Neural cell (in vitro differentiated cells): ENCODE measurements around the gene CDK7. TPM values are rescaled to one million over a fixed set of nuclear protein-coding genes. Genes with fewer than 3 reads are reported as not detected.
"Not testable (repeated sequence)": the region's sequence is repeated elsewhere in the genome, so short reads cannot be mapped to it uniquely, and the experiment has no call there.

Experiments used
- H2AFZ ChIP-seq: fragments of 200-600, 300-800 bp; sonication (generic), shearing (Covaris generic); 2 replicates; pipeline ENCODE4 v1.6.0; 2014; ENCODE audit warnings: low read depth, mild to moderate bottlenecking, antibody characterized with exemption, low read length, moderate library complexity
- H3F3A ChIP-seq: fragments of 200-600 bp; shearing (Covaris generic); 2 replicates; pipeline ENCODE4 v1.6.1; 2016; ENCODE audit warnings: mild to moderate bottlenecking, moderate library complexity, mixed read lengths, antibody characterized with exemption, low read length; ENCODE audit not compliant: insufficient read depth, poor library complexity, severe bottlenecking
- H3K27ac ChIP-seq: fragments of 200-600, 300-800 bp; sonication (generic), shearing (Covaris generic); 2 replicates; pipeline ENCODE4 v1.5.1; 2014; ENCODE audit warnings: mild to moderate bottlenecking, low read length, moderate library complexity
- H3K27me3 ChIP-seq: fragments of 300-800, 200-600 bp; sonication (generic), shearing (Covaris generic); 2 replicates; pipeline ENCODE4 v1.6.0; 2014; ENCODE audit warnings: mild to moderate bottlenecking, low read depth, low read length, moderate library complexity; ENCODE audit not compliant: insufficient read depth
- H3K36me3 ChIP-seq: fragments of 300-800, 200-600 bp; sonication (generic), shearing (Covaris generic); 2 replicates; pipeline ENCODE4 v1.5.1; 2014; ENCODE audit warnings: mild to moderate bottlenecking, antibody characterized with exemption, low read length, moderate library complexity; ENCODE audit not compliant: insufficient read depth
- H3K4me2 ChIP-seq: fragments of 300-800, 200-600 bp; sonication (generic), shearing (Covaris generic); 2 replicates; pipeline ENCODE4 v1.6.0; 2014; ENCODE audit warnings: mild to moderate bottlenecking, low read length
- H3K4me3 ChIP-seq: fragments of 300-800, 200-600 bp; sonication (generic), shearing (Covaris generic); 2 replicates; pipeline ENCODE4 v1.5.1; 2014; ENCODE audit warnings: mild to moderate bottlenecking, low read length, moderate library complexity
- H3K79me2 ChIP-seq: fragments of 200-600 bp; shearing (Covaris generic); replicated peaks from 2 replicates; pipeline ENCODE4 v1.6.0; 2014; ENCODE audit warnings: mild to moderate bottlenecking, low read length, moderate library complexity; ENCODE audit not compliant: insufficient read depth
- H3K9ac ChIP-seq: fragments of 300-800, 200-600 bp; sonication (generic), shearing (Covaris generic); 2 replicates; pipeline ENCODE4 v1.6.1; 2016; ENCODE audit warnings: mild to moderate bottlenecking, low read length, mixed read lengths
- H3K9me2 ChIP-seq: fragments of 200-600 bp; shearing (Covaris generic); 2 replicates; pipeline ENCODE4 v1.6.1; 2016; ENCODE audit warnings: mild to moderate bottlenecking, low read length, mixed read lengths; ENCODE audit not compliant: insufficient read depth
- H3K9me3 ChIP-seq: fragments of 200-600, 300-800 bp; sonication (generic), shearing (Covaris generic); 2 replicates; pipeline ENCODE4 v1.6.1; 2016; ENCODE audit warnings: mild to moderate bottlenecking, mixed run types, low read length, moderate library complexity, mixed read lengths
- H4K20me1 ChIP-seq: fragments of 200-600 bp; shearing (Covaris generic); 2 replicates; pipeline ENCODE4 v1.6.1; 2016; ENCODE audit warnings: mild to moderate bottlenecking, mixed run types; ENCODE audit not compliant: insufficient read depth
- EP300 ChIP-seq: fragments of 450-650 bp; conservative IDR thresholded peaks from 2 replicates; pipeline ENCODE4 v1.6.1; 2014; ENCODE audit warnings: antibody characterized with exemption, mild to moderate bottlenecking, moderate library complexity; ENCODE audit not compliant: poor library complexity, severe bottlenecking
- EZH2 ChIP-seq: fragments of 200-600, 300-800 bp; shearing (Covaris generic), sonication (generic); IDR thresholded peaks from 2 replicates; pipeline ENCODE4 v1.6.1; 2014; ENCODE audit warnings: antibody characterized with exemption, low read length, borderline replicate concordance, mild to moderate bottlenecking; ENCODE audit not compliant: insufficient read depth, poor library complexity, severe bottlenecking
- MXI1 ChIP-seq: fragments of 450-650 bp; conservative IDR thresholded peaks from 2 replicates; pipeline ENCODE4 v1.6.1; 2014; ENCODE audit warnings: antibody characterized with exemption, mild to moderate bottlenecking; ENCODE audit not compliant: poor library complexity, severe bottlenecking
- POLR2AphosphoS5 ChIP-seq: IDR thresholded peaks from 2 replicates; pipeline ENCODE4 v1.6.1; 2012
- RAD21 ChIP-seq: fragments of 450-650 bp; conservative IDR thresholded peaks from 2 replicates; pipeline ENCODE4 v1.6.1; 2014; ENCODE audit warnings: antibody characterized with exemption, mild to moderate bottlenecking, moderate library complexity
- REST ChIP-seq: IDR thresholded peaks from 2 replicates; pipeline ENCODE4 v1.6.1; 2012; ENCODE audit warnings: borderline replicate concordance
- SMC3 ChIP-seq: fragments of 450-650 bp; conservative IDR thresholded peaks from 2 replicates; pipeline ENCODE4 v1.6.1; 2014; ENCODE audit warnings: antibody characterized with exemption, mild to moderate bottlenecking, moderate library complexity; ENCODE audit not compliant: poor library complexity
- TAF1 ChIP-seq: IDR thresholded peaks from 2 replicates; pipeline ENCODE4 v1.6.1; 2012; ENCODE audit warnings: low read depth
- polyA plus RNA-seq: library from polyadenylated mRNA; depleted of rRNA; stranded (reverse); fragments of >200 nt; gene quantifications from 2 replicates; pipeline ENCODE4 v1.2.3, GENCODE V29; 2014
- TF ChIP-seq, protein P1 (sequence below): fragments of 450-650 bp; IDR thresholded peaks from 2 replicates; pipeline ENCODE4 v1.5.1; 2014; ENCODE audit warnings: antibody characterized with exemption, mild to moderate bottlenecking, moderate library complexity; ENCODE audit not compliant: poor library complexity, severe bottlenecking

CDK7 gene
- polyA plus RNA-seq, 1 donor from 2014 or later: 44.2 TPM

DNA sequence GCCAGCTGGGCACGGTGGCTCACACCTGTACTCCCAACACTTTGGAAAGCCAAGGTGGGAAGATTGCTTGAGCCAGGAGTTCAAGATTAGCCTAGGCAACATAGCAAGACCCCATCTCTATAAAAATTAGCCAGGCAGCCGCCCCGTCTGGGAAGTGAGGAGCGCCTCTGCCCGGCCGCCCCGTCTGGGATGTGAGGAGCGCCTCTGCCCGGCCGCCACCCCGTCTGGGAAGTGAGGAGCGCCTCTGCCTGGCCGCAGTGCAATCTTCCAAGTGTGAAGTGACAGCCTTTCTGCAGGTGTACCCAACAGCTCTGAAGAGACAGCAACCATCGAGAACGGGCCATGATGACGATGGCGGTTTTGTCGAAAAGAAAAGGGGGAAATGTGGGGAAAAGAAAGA lies 14.3 kb upstream of the CDK7 start:
- H4K20me1 ChIP-seq, H3K4me3 ChIP-seq, H3K9me2 ChIP-seq, H3K27ac ChIP-seq, H3K4me2 ChIP-seq, H3K36me3 ChIP-seq, H3F3A ChIP-seq, H3K9ac ChIP-seq, H3K9me3 ChIP-seq, H2AFZ ChIP-seq, H3K27me3 ChIP-seq: not testable (repeated sequence)
- H3K79me2 ChIP-seq: peaks cover 16% of the 10 kb centered on the region

DNA sequence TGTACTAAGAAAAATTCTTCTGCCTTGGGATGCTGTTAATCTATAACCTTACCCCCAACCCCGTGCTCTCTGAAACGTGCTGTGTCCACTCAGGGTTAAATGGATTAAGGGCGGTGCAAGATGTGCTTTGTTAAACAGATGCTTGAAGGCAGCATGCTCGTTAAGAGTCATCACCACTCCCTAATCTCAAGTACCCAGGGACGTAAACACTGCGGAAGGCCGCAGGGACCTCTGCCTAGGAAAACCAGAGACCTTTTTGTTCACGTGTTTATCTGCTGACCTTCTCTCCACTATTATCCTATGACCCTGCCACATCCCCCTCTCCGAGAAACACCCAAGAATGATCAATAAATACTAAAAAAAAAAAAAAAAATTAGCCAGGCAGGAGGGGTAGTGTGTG lies 13.9 kb upstream of the CDK7 start:
- H3K27ac ChIP-seq: not testable (repeated sequence)

GRCh38 chr5:69224520-69224919 lies 10.2 kb upstream of the CDK7 start:
- H3K27ac ChIP-seq: no peak overlapping the region
- no peak overlapping the region for H3K9ac ChIP-seq
- H3F3A ChIP-seq: no peaks in the 10 kb centered on the region
- H3K4me2 ChIP-seq: no peak overlapping the region
- H3K79me2 ChIP-seq: peaks cover 2% of the 10 kb centered on the region
- no peaks in the 10 kb centered on the region for H3K9me2 ChIP-seq
- no peaks in the 10 kb centered on the region for H3K27me3 ChIP-seq
- H4K20me1 ChIP-seq: no peaks in the 10 kb centered on the region
- H3K4me3 ChIP-seq: no peak overlapping the region
- TF ChIP-seq MXI1 (no peak), POLR2AphosphoS5 (no peak), RAD21 (no peak), EP300 (no peak), TAF1 (no peak), REST (no peak), EZH2 (no peak), SMC3 (no peak)
- TF ChIP-seq, protein P1, sequence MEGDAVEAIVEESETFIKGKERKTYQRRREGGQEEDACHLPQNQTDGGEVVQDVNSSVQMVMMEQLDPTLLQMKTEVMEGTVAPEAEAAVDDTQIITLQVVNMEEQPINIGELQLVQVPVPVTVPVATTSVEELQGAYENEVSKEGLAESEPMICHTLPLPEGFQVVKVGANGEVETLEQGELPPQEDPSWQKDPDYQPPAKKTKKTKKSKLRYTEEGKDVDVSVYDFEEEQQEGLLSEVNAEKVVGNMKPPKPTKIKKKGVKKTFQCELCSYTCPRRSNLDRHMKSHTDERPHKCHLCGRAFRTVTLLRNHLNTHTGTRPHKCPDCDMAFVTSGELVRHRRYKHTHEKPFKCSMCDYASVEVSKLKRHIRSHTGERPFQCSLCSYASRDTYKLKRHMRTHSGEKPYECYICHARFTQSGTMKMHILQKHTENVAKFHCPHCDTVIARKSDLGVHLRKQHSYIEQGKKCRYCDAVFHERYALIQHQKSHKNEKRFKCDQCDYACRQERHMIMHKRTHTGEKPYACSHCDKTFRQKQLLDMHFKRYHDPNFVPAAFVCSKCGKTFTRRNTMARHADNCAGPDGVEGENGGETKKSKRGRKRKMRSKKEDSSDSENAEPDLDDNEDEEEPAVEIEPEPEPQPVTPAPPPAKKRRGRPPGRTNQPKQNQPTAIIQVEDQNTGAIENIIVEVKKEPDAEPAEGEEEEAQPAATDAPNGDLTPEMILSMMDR: no peak
- no peak overlapping the region for H2AFZ ChIP-seq
- no peaks in the 10 kb centered on the region for H3K36me3 ChIP-seq
- no peaks in the 10 kb centered on the region for H3K9me3 ChIP-seq

More for the DNA sequence above, 13.9 kb upstream of the CDK7 start:
- H3K79me2 ChIP-seq: peaks cover 16% of the 10 kb centered on the region
- H3F3A ChIP-seq, H2AFZ ChIP-seq, H3K27me3 ChIP-seq, H3K36me3 ChIP-seq, H3K4me2 ChIP-seq, H3K9me3 ChIP-seq, H4K20me1 ChIP-seq, H3K9ac ChIP-seq, H3K4me3 ChIP-seq, H3K9me2 ChIP-seq: not testable (repeated sequence)
